Measurements from ENCODE around the gene ABCF2.

DNA sequence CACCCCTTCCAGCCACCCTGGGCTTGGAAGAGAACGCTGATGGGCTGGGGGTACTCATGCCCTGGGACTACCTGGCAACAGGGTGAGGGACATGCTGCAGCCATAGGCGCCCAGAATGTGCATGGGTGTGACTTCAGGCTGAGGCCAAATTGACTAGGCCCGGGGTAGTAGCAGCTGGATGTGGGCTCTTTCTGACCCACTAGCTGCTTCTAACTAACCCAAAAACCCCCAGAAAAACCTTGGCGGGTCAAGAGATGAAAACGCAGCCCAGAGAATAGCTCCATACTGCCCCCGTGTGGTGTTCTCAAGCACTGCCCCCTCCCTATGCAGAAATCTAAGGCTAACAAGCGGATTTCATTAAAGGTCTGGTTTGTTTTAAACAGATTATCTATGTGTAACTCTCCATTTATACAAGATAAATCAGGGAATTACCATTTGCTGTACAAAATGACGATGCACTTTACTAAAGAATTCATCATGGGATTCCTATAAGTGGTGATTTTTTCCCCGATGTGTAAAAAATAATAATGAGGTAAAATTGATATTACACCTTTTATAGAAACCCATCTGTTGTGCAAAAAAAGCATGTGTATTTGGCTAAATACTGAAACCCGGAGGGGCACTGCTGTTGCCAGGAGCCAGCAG lies 17.3 kb upstream of the ABCF2 start:
- TF ChIP-seq, protein P1, sequence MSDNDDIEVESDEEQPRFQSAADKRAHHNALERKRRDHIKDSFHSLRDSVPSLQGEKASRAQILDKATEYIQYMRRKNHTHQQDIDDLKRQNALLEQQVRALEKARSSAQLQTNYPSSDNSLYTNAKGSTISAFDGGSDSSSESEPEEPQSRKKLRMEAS (IDR thresholded peaks at IDR 0.05; ENCODE audit: low read depth, low read length) = no peak
- TF ChIP-seq SUZ12 (IDR thresholded peaks at IDR 0.05; ENCODE audit: unreplicated experiment) = no peak
- TF ChIP-seq RFX5 (IDR thresholded peaks at IDR 0.05; ENCODE audit: low read depth, low read length) = no peak
- TF ChIP-seq, protein P2, sequence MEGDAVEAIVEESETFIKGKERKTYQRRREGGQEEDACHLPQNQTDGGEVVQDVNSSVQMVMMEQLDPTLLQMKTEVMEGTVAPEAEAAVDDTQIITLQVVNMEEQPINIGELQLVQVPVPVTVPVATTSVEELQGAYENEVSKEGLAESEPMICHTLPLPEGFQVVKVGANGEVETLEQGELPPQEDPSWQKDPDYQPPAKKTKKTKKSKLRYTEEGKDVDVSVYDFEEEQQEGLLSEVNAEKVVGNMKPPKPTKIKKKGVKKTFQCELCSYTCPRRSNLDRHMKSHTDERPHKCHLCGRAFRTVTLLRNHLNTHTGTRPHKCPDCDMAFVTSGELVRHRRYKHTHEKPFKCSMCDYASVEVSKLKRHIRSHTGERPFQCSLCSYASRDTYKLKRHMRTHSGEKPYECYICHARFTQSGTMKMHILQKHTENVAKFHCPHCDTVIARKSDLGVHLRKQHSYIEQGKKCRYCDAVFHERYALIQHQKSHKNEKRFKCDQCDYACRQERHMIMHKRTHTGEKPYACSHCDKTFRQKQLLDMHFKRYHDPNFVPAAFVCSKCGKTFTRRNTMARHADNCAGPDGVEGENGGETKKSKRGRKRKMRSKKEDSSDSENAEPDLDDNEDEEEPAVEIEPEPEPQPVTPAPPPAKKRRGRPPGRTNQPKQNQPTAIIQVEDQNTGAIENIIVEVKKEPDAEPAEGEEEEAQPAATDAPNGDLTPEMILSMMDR (IDR thresholded peaks at IDR 0.05 in 2 of 3, conservative IDR thresholded peaks at IDR 0.05 in 1 of 3; ENCODE audit: control insufficient read depth in 2 of 3, extremely low read depth in 1 of 3, insufficient read depth in 1 of 3, low read depth in 3 of 3, low read length in 3 of 3) = peak; percentile 65 to 92 (median 90)
- no peak for TF ChIP-seq TAF1 (IDR thresholded peaks at IDR 0.05; ENCODE audit: borderline replicate concordance, low read depth, low read length)
- TF ChIP-seq ASH2L (IDR thresholded peaks at IDR 0.05; ENCODE audit: borderline replicate concordance, low read depth) = no peak
- no peak for TF ChIP-seq EZH2 (IDR thresholded peaks at IDR 0.05; ENCODE audit: borderline replicate concordance, control insufficient read depth, low read depth, low read length)
- TF ChIP-seq, protein P3, sequence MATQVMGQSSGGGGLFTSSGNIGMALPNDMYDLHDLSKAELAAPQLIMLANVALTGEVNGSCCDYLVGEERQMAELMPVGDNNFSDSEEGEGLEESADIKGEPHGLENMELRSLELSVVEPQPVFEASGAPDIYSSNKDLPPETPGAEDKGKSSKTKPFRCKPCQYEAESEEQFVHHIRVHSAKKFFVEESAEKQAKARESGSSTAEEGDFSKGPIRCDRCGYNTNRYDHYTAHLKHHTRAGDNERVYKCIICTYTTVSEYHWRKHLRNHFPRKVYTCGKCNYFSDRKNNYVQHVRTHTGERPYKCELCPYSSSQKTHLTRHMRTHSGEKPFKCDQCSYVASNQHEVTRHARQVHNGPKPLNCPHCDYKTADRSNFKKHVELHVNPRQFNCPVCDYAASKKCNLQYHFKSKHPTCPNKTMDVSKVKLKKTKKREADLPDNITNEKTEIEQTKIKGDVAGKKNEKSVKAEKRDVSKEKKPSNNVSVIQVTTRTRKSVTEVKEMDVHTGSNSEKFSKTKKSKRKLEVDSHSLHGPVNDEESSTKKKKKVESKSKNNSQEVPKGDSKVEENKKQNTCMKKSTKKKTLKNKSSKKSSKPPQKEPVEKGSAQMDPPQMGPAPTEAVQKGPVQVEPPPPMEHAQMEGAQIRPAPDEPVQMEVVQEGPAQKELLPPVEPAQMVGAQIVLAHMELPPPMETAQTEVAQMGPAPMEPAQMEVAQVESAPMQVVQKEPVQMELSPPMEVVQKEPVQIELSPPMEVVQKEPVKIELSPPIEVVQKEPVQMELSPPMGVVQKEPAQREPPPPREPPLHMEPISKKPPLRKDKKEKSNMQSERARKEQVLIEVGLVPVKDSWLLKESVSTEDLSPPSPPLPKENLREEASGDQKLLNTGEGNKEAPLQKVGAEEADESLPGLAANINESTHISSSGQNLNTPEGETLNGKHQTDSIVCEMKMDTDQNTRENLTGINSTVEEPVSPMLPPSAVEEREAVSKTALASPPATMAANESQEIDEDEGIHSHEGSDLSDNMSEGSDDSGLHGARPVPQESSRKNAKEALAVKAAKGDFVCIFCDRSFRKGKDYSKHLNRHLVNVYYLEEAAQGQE (IDR thresholded peaks at IDR 0.05; ENCODE audit: low read depth, low read length) = no peak
- TF ChIP-seq POLR2AphosphoS5 (IDR thresholded peaks at IDR 0.05; ENCODE audit: low read length) = no peak
